Measurements from ENCODE around the gene ITCH.

Gene ITCH

GRCh38 chr20:34552569-34552968 lies 189.5 kb downstream of the ITCH start:
- no peak for DNase-seq (ENCODE audit: low spot score)

GRCh38 chr20:34553366-34553867 lies 190.3 kb downstream of the ITCH start:
- no peak for DNase-seq (ENCODE audit: low spot score)

DNA sequence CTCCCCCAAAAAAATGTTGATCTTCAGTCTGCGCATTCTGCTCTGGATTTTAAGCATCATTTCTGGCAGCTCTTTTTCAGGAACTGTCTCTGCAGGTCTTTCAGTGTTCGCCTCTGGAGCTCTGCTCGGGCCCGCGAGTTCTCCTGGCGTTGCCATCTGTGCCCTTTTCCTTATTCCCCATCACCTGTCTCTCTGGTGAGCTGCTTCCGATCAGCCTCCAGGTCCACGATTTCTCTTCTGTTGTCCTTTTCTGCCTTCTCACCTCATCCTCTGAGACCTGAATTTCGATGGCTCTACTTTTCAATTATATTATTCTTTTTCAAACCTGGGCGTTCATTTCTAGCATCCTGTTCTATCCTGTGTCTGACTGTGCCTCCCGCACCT lies 194.9 kb downstream of the ITCH start:
- DNase-seq (ENCODE audit: low spot score) = no peak

- DNase-seq (ENCODE audit: low spot score) = peak; percentile 92
These were observed 195.5 kb downstream of the ITCH start, which contains the start of gene MAP1LC3A for GRCh38 chr20:34558320-34559218. MAP1LC3A (plus strand) TSS chr20:34558718; CDS start chr20:34558869, 151 bp downstream.

DNA sequence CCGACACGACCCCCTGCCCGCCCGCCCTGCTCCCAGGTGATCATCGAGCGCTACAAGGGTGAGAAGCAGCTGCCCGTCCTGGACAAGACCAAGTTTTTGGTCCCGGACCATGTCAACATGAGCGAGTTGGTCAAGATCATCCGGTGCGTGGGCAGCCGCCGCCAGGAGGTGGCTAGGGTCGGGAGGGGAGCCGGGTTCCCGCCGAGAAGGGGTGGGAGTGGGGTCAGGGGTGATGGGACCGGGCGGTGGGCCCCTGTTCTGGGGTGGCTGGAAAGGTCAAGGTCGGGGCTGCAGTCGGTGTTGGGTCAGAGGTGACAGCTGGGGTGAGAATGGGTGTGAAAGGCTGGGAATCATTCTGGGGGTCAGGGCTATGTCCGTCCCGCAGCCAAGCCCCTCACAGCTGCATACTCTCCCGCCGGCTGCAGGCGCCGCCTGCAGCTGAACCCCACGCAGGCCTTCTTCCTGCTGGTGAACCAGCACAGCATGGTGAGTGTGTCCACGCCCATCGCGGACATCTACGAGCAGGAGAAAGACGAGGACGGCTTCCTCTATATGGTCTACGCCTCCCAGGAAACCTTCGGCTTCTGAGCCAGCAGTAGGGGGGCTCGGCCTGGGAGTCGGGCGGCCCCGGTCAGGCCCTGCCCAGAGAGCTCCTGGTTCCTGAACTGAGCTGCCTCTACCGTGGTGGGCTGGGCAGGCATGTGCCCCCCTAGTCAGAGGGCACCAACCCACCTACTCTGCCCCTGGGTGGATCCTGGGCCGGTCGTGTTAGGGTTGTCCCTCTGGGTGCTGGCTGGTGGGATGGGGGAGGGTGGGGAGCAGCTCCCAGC lies 196.5 kb downstream of the ITCH start:
- no peak for DNase-seq (ENCODE audit: low spot score)

DNA sequence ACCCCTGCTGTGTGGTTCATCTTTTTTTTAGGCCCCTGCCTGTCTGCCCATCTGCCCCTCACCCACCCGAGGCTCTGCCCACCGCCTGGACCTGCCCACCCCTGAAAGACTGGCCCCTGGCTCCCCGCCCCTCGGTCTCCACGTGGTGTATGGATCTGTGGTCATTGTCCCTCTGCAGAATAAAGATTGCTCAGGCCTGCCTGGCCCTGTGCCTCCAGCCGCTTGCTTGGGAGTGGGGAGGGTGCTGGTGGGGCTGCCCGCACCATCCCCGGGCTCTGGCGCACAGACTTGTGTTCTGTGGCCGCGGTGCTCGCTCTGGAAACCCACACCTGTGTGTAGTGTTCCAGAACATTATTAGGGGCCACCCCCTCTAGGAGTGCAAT lies 197.1 kb downstream of the ITCH start:
- no peak for DNase-seq (ENCODE audit: low spot score)

- no peak for DNase-seq (ENCODE audit: low spot score)
These were observed 197.5 kb downstream of the ITCH start for GRCh38 chr20:34560614-34561013.
